Small intestine (tissue), 7 donors: Measurements from ENCODE around the gene BRAT1. TPM values are rescaled to one million over a fixed set of nuclear protein-coding genes. Genes with fewer than 3 reads are reported as not detected.
"Not testable (repeated sequence)": the region's sequence is repeated elsewhere in the genome, so short reads cannot be mapped to it uniquely, and the experiment has no call there.

ENCODE experiments used
- DNase-seq, 2 donors: peaks; one replicate each; pipeline versions ENCODE4 v3.0.0 to v3.0.0-alpha.2; 2013
- FAIRE-seq: peaks from 2 replicates; lab custom pipeline; 2012; peaks lifted over from hg19 to GRCh38; lab: Jason Lieb, UNC
- H3K27ac ChIP-seq, 3 donors: one replicate each; pipeline ENCODE4 v1.5.1; 2013; ENCODE audit warnings: low read length in 2 of 3, mild to moderate bottlenecking in 2 of 3, control low read depth in 1 of 3, inconsistent platforms in 1 of 3, low read depth in 1 of 3, moderate library complexity in 1 of 3
- H3K27me3 ChIP-seq, 3 donors: one replicate each; pipeline ENCODE4 v1.6.1; 2013; ENCODE audit warnings: low read length in 3 of 3, inconsistent platforms in 1 of 3; ENCODE audit not compliant: control insufficient read depth in 3 of 3, insufficient read depth in 3 of 3
- H3K36me3 ChIP-seq, 3 donors: one replicate each; pipeline ENCODE4 v1.6.1; 2013; ENCODE audit warnings: low read length in 3 of 3, inconsistent platforms in 1 of 3, low read depth in 1 of 3, mild to moderate bottlenecking in 1 of 3, moderate library complexity in 1 of 3; ENCODE audit not compliant: control insufficient read depth in 3 of 3, insufficient read depth in 2 of 3
- H3K4me1 ChIP-seq, 3 donors: one replicate each; pipeline ENCODE4 v1.6.1; 2013; ENCODE audit warnings: low read length in 2 of 3, inconsistent platforms in 1 of 3, low read depth in 1 of 3, mild to moderate bottlenecking in 1 of 3, moderate library complexity in 1 of 3; ENCODE audit not compliant: control insufficient read depth in 3 of 3, insufficient read depth in 2 of 3
- H3K4me3 ChIP-seq, 3 donors: one replicate each; pipeline ENCODE4 v1.5.1; 2013; ENCODE audit warnings: low read length in 3 of 3, control low read depth in 1 of 3, inconsistent platforms in 1 of 3, low read depth in 1 of 3, mild to moderate bottlenecking in 1 of 3, moderate library complexity in 1 of 3
- H3K9me3 ChIP-seq, 2 donors: one replicate each; pipeline ENCODE4 v1.6.1; 2013; ENCODE audit warnings: low read depth in 1 of 2, low read length in 1 of 2; ENCODE audit not compliant: control insufficient read depth in 2 of 2, insufficient read depth in 1 of 2
- WGBS, 3 donors: extraction: QIAGEN DNeasy Blood & Tissue Kit; methylation state at CpG; one replicate each; pipeline ENCODE4 v1.1.7; 2013; 5-methylcytosine and 5-hydroxymethylcytosine counted together
- polyA plus RNA-seq, 4 donors: library from polyadenylated mRNA; stranded (reverse) in 3 of 4; unstranded in 1 of 4; fragments of 200-250 nt in 3 of 4; fragments of 120-200 nt in 1 of 4; gene quantifications; one replicate each; pipeline versions ENCODE4 v1.2.1 to v1.2.3, GENCODE V29; 2013
- donor health status: healthy with polysubstance abuse.
- donor health status: control.
- donor health status: control.
- donor health status: Bipolar disorder and iron deficiency.
- donor health status: healthy.

The BRAT1 gene
- polyA plus RNA-seq, 4 donors = 25.1 to 40.3 (median 28.2) TPM

- no peak overlapping the region for H3K4me3 ChIP-seq
- peaks cover 14 to 93% (median 31%) of the 10 kb centered on the region in 3 donors for H3K36me3 ChIP-seq
- H3K9me3 ChIP-seq = no peaks in the 10 kb centered on the region
- no peak overlapping the region for H3K27ac ChIP-seq
- 85 to 94% (median 92%) methylated on average over 13 of the region's 13 CpGs for WGBS, 3 donors
- DNase-seq (no peak), FAIRE-seq (no peak)
- H3K27me3 ChIP-seq = no peaks in the 10 kb centered on the region
- no peaks in the 10 kb centered on the region for H3K4me1 ChIP-seq
These were observed 41.9 kb upstream of the BRAT1 start for GRCh38 chr7:2597273-2597640.

- no peaks in the 10 kb centered on the region for H3K4me1 ChIP-seq
- no peaks in the 10 kb centered on the region for H3K9me3 ChIP-seq
- FAIRE-seq (no peak), DNase-seq (no peak)
- H3K36me3 ChIP-seq = peaks cover 14 to 92% (median 31%) of the 10 kb centered on the region in 3 donors
- no peak overlapping the region for H3K4me3 ChIP-seq
- no peaks in the 10 kb centered on the region for H3K27me3 ChIP-seq
- WGBS, 3 donors = 91 to 93% (median 91%) methylated on average over 21 to 22 of the region's 22 CpGs
- H3K27ac ChIP-seq = no peak overlapping the region
These were observed 41.3 kb upstream of the BRAT1 start for GRCh38 chr7:2596464-2597272.

GRCh38 chr7:2595258-2595860, 40.0 kb upstream of the BRAT1 start:
- Histone ChIP-seq H3K9me3 (no peaks in the 10 kb centered on the region), H3K27me3 (no peaks in the 10 kb centered on the region), H3K4me1 (no peaks in the 10 kb centered on the region), H3K36me3 (peaks cover 14 to 92% (median 23%) of the 10 kb centered on the region in 3 donors), H3K27ac (no peak overlapping the region), H3K4me3 (no peak overlapping the region)
- DNase-seq (no peak), FAIRE-seq (no peak)
- WGBS, 3 donors = 89 to 92% (median 91%) methylated on average over 26 to 27 of the region's 27 CpGs

- Histone ChIP-seq H3K9me3 (no peaks in the 10 kb centered on the region), H3K27ac (no peak overlapping the region), H3K27me3 (no peaks in the 10 kb centered on the region), H3K36me3 (peaks cover 14 to 93% (median 23%) of the 10 kb centered on the region in 3 donors), H3K4me3 (no peak overlapping the region), H3K4me1 (no peaks in the 10 kb centered on the region)
- 88 to 91% (median 91%) methylated on average over 10 of the region's 10 CpGs for WGBS, 3 donors
- DNase-seq = no peak
- FAIRE-seq = no peak
These were observed 39.3 kb upstream of the BRAT1 start for GRCh38 chr7:2594599-2594998.

- Histone ChIP-seq H3K27me3 (no peaks in the 10 kb centered on the region), H3K4me1 (no peaks in the 10 kb centered on the region), H3K9me3 (no peaks in the 10 kb centered on the region), H3K4me3 (no peak overlapping the region), H3K36me3 (peaks cover 14 to 88% (median 19%) of the 10 kb centered on the region in 3 donors), H3K27ac (no peak overlapping the region)
- DNase-seq (no peak), FAIRE-seq (no peak)
- WGBS, 3 donors = 94 to 97% (median 96%) methylated on average over 37 to 38 of the region's 38 CpGs
These were observed 37.9 kb upstream of the BRAT1 start for GRCh38 chr7:2593036-2593727.

- 95 to 98% (median 97%) methylated on average over 23 of the region's 23 CpGs for WGBS, 3 donors
- H3K27me3 ChIP-seq = no peaks in the 10 kb centered on the region
- H3K27ac ChIP-seq = no peak overlapping the region
- no peak overlapping the region for H3K4me3 ChIP-seq
- no peaks in the 10 kb centered on the region for H3K4me1 ChIP-seq
- H3K9me3 ChIP-seq = no peaks in the 10 kb centered on the region
- H3K36me3 ChIP-seq = peaks cover 14 to 88% (median 22%) of the 10 kb centered on the region in 3 donors
- DNase-seq = no peak
- no peak for FAIRE-seq
These were observed 37.1 kb upstream of the BRAT1 start for GRCh38 chr7:2592375-2592865.

- not testable (repeated sequence) for H3K27me3 ChIP-seq, DNase-seq, H3K4me1 ChIP-seq, FAIRE-seq, H3K4me3 ChIP-seq, H3K9me3 ChIP-seq, H3K27ac ChIP-seq
- 90 to 95% (median 94%) methylated on average over 12 to 15 of the region's 15 CpGs for WGBS, 3 donors
- H3K36me3 ChIP-seq = peaks cover 8 to 90% (median 19%) of the 10 kb centered on the region in 3 donors
These were observed 34.6 kb upstream of the BRAT1 start for GRCh38 chr7:2589941-2590340.

GRCh38 chr7:2589341-2589740, 34.0 kb upstream of the BRAT1 start:
- Histone ChIP-seq H3K27ac (no peak overlapping the region), H3K27me3 (no peaks in the 10 kb centered on the region), H3K4me3 (no peak overlapping the region), H3K36me3 (peaks cover 5 to 90% (median 19%) of the 10 kb centered on the region in 3 donors), H3K4me1 (no peaks in the 10 kb centered on the region), H3K9me3 (no peaks in the 10 kb centered on the region)
- DNase-seq = no peak
- WGBS, 3 donors = 92 to 96% (median 93%) methylated on average over 16 of the region's 16 CpGs
- FAIRE-seq = no peak
